Endothelial cell of umbilical vein (primary cell): ENCODE measurements around the gene ZBTB18. TPM values are rescaled to one million over a fixed set of nuclear protein-coding genes. Genes with fewer than 3 reads are reported as not detected.
A peak's percentile ranks its signal among the peaks of the same experiment; 100 is the strongest.

Source experiments
- BruUV-seq: library from RNA; stranded (reverse); fragments of 400-500 nt; replicated peaks from 2 replicates; lab custom pipeline; 2021; lab: Mats Ljungman, UMichigan
- CTCF ChIA-PET: fragments of 300-600, 350-600 bp; sonication (Branson Sonifier 250); formaldehyde crosslinking; loops from one replicate; lab custom pipeline; 2021; ENCODE audit warnings: antibody characterized with exemption, inconsistent platforms; lab: Charles Lee
- POLR2A ChIA-PET: fragments of 300-600, 350-600 bp; sonication (Branson Sonifier 250); formaldehyde crosslinking; loops from one replicate; lab custom pipeline; 2021; ENCODE audit warnings: antibody characterized with exemption, inconsistent platforms; lab: Charles Lee
- DNase-seq: peaks from one replicate; pipeline ENCODE4 v3.0.0-alpha.2; 2011; ENCODE audit warnings: low read depth, low spot score
- FAIRE-seq: peaks from 2 replicates; lab custom pipeline; 2011; peaks lifted over from hg19 to GRCh38; lab: Jason Lieb, UNC
- H2AFZ ChIP-seq: 2 replicates; pipeline ENCODE4 v1.6.0; 2012; ENCODE audit warnings: low read depth, low read length, control low read depth, inconsistent platforms
- H3K27ac ChIP-seq: 2 replicates; pipeline ENCODE4 v1.5.1; 2011; ENCODE audit warnings: low read depth, mild to moderate bottlenecking, control low read depth, low read length, moderate library complexity; ENCODE audit not compliant: insufficient read depth
- H3K27me3 ChIP-seq, 2 experiments: 2 replicates each; pipeline versions ENCODE4 v1.6.0 to v1.6.1; 2011; ENCODE audit warnings: low read length in 2 of 2, mixed read lengths in 1 of 2; ENCODE audit not compliant: control insufficient read depth in 2 of 2, insufficient read depth in 2 of 2
- H3K36me3 ChIP-seq, 2 experiments: 2 replicates in 1 of 2; 3 replicates in 1 of 2; pipeline ENCODE4 v1.5.1; 2011; ENCODE audit warnings: low read length in 2 of 2, mild to moderate bottlenecking in 1 of 2, moderate library complexity in 1 of 2; ENCODE audit not compliant: control insufficient read depth in 2 of 2, insufficient read depth in 2 of 2; ENCODE audit errors: extremely low read depth in 1 of 2
- H3K4me1 ChIP-seq: 3 replicates; pipeline ENCODE4 v1.5.1; 2011; ENCODE audit warnings: mild to moderate bottlenecking, low read length; ENCODE audit not compliant: control insufficient read depth, insufficient read depth; ENCODE audit errors: extremely low read depth
- H3K4me2 ChIP-seq: 2 replicates; pipeline ENCODE4 v1.6.1; 2011; ENCODE audit warnings: low read length, control low read depth, mixed read lengths; ENCODE audit not compliant: insufficient read depth
- H3K4me3 ChIP-seq, 3 experiments: fragments of 200-600 bp in 1 of 3; sonication (generic), shearing (Covaris generic) in 1 of 3; replicated peaks in 1 of 3; 2 replicates each; pipeline ENCODE4 v1.5.1; 2011 to 2016; ENCODE audit warnings: control low read depth in 3 of 3, low read length in 3 of 3, mild to moderate bottlenecking in 2 of 3, inconsistent platforms in 1 of 3, low read depth in 1 of 3, moderate library complexity in 1 of 3; ENCODE audit not compliant: insufficient read depth in 1 of 3
- H3K79me2 ChIP-seq: 2 replicates; pipeline ENCODE4 v1.6.0; 2012; ENCODE audit warnings: low read length, inconsistent platforms; ENCODE audit not compliant: control insufficient read depth, insufficient read depth
- H3K9ac ChIP-seq: replicated peaks from 2 replicates; pipeline ENCODE3; 2011; ENCODE audit warnings: low read length, control low read depth; ENCODE audit not compliant: insufficient read depth; ENCODE audit errors: extremely low read depth
- H3K9me1 ChIP-seq: replicated peaks from 3 replicates; pipeline ENCODE4 v1.6.0; 2011; ENCODE audit warnings: mild to moderate bottlenecking, low read length; ENCODE audit not compliant: control insufficient read depth, insufficient read depth; ENCODE audit errors: extremely low read depth
- H3K9me3 ChIP-seq: replicated peaks from 2 replicates; pipeline ENCODE4 v1.5.1; 2012; ENCODE audit warnings: low read length, inconsistent platforms; ENCODE audit not compliant: control insufficient read depth, insufficient read depth
- H4K20me1 ChIP-seq: replicated peaks from 2 replicates; pipeline ENCODE3; 2011; ENCODE audit warnings: mild to moderate bottlenecking, low read length; ENCODE audit not compliant: control insufficient read depth, insufficient read depth; ENCODE audit errors: extremely low read depth
- CTCF ChIP-seq, 2 donors: IDR thresholded peaks; 1 replicate in 1 of 2; 2 replicates in 1 of 2; pipeline ENCODE4 v1.5.1; 2011; ENCODE audit warnings: low read length in 2 of 2, mild to moderate bottlenecking in 2 of 2, moderate library complexity in 2 of 2, control low read depth in 1 of 2, inconsistent platforms in 1 of 2, low read depth in 1 of 2; ENCODE audit not compliant: insufficient read depth in 1 of 2; ENCODE audit errors: extremely low read depth in 1 of 2
- EZH2 ChIP-seq: IDR thresholded peaks from 2 replicates; pipeline ENCODE4 v1.6.1; 2012; ENCODE audit warnings: borderline replicate concordance, low read depth, mild to moderate bottlenecking, moderate library complexity, low read length, inconsistent platforms; ENCODE audit not compliant: severe bottlenecking
- FOS ChIP-seq: IDR thresholded peaks from 2 replicates; pipeline ENCODE4 v1.6.1; 2011; ENCODE audit warnings: mild to moderate bottlenecking, low read length, moderate library complexity, borderline replicate concordance; ENCODE audit not compliant: insufficient read depth
- GATA2 ChIP-seq: IDR thresholded peaks from 2 replicates; pipeline ENCODE4 v1.7.0; 2011; ENCODE audit warnings: low read depth, mild to moderate bottlenecking, moderate library complexity, mixed read lengths, low read length; ENCODE audit not compliant: insufficient read length, insufficient read depth
- JUN ChIP-seq: IDR thresholded peaks from 2 replicates; pipeline ENCODE4 v1.6.1; 2011; ENCODE audit warnings: borderline replicate concordance, low read depth; ENCODE audit not compliant: insufficient read length, insufficient read depth
- MAX ChIP-seq: IDR thresholded peaks from 2 replicates; pipeline ENCODE4 v1.6.1; 2011; ENCODE audit not compliant: insufficient read depth, insufficient read length
- MYC ChIP-seq: IDR thresholded peaks from one replicate; pipeline ENCODE4 v1.6.1; 2011; ENCODE audit warnings: mild to moderate bottlenecking, low read depth, low read length
- POLR2A ChIP-seq: IDR thresholded peaks from 2 replicates; pipeline ENCODE4 v1.6.1; 2012; ENCODE audit warnings: low read depth, mild to moderate bottlenecking, control low read depth, low read length
- POLR2AphosphoS5 ChIP-seq: IDR thresholded peaks from 2 replicates; pipeline ENCODE4 v1.6.1; 2012; ENCODE audit warnings: low read depth, mild to moderate bottlenecking, control low read depth, low read length, moderate library complexity; ENCODE audit not compliant: insufficient read depth
- dilution Hi-C: fragments of 300-500 bp; cut with MboI; formaldehyde crosslinking; loops from one replicate; pipeline ENCODE4 v1.15.0; 2019; ENCODE audit warnings: low sequenced_read_pairs; ENCODE audit not compliant: extremely low pct_ligation_motif_present
- intact Hi-C: fragments of 100-400 bp; cut with micrococcal nuclease; formaldehyde crosslinking; loops from one replicate; pipeline ENCODE4 v1.10.0; 2022
- polyA plus RNA-seq, 4 experiments: library from polyadenylated mRNA; depleted of rRNA in 3 of 4; stranded (reverse) in 3 of 4; unstranded in 1 of 4; fragments of >200 nt; gene quantifications; 2 replicates each; pipeline versions ENCODE4 v1.2.1 to v1.2.3, GENCODE V29; 2011 to 2012; ENCODE audit warnings: missing spikeins in 1 of 4
- total RNA-seq: library from RNA; stranded (reverse); gene quantifications from 2 replicates; pipeline ENCODE4 v1.2.3, GENCODE V29; 2021

The ZBTB18 gene
- total and polyA plus RNA-seq, 2 donors (not counting 3 experiments of a cell fraction or from before 2014, with no cell fraction given): 15.5 to 21.1 TPM

GRCh38 chr1:244052016-244052727, 1.1 kb downstream of the ZBTB18 start:
- dilution Hi-C loops: no loop called here
- BruUV-seq: no TSS peak
- no peaks in the 10 kb centered on the region for H3K9me1 ChIP-seq
- POLR2A ChIA-PET: interaction anchor here (0.7 kb wide), 1 partner anchor 226 kb away, joined by 4 read pairs; no protein-coding TSS in a partner anchor
- H3K27me3 ChIP-seq: no peaks in the 10 kb centered on the region
- intact Hi-C loops: no loop called here
- CTCF ChIA-PET: interaction anchor here (0.9 to 2.5 kb wide), 13 partner anchors 9 to 708 kb away, joined by 3 to 19 read pairs (median 4); no protein-coding TSS in a partner anchor
- peak overlapping the region in 1 of 3 experiments; percentile 93 for H3K4me3 ChIP-seq
- H3K9ac ChIP-seq: peak overlapping the region; percentile 97
- H3K9me3 ChIP-seq: no peaks in the 10 kb centered on the region
- FAIRE-seq (peak; percentile 50), DNase-seq (peak; percentile 56)
- TF ChIP-seq EZH2 (no peak), GATA2 (peak; percentile 72)
- H3K4me1 ChIP-seq: peaks cover 25% of the 10 kb centered on the region
- H3K4me2 ChIP-seq: peak overlapping the region; percentile 89
- no peaks in the 10 kb centered on the region for H4K20me1 ChIP-seq
- peaks cover 16% of the 10 kb centered on the region in 2 experiments for H3K36me3 ChIP-seq
- H3K27ac ChIP-seq: no peak overlapping the region
- H2AFZ ChIP-seq: no peak overlapping the region
- H3K79me2 ChIP-seq: peaks cover 66% of the 10 kb centered on the region

GRCh38 chr1:244052728-244053312, 1.7 kb downstream of the ZBTB18 start:
- Histone ChIP-seq H3K27ac (no peak overlapping the region), H3K9ac (no peak overlapping the region), H3K9me1 (no peaks in the 10 kb centered on the region), H3K4me1 (peaks cover 22% of the 10 kb centered on the region), H2AFZ (no peak overlapping the region), H3K79me2 (peaks cover 66% of the 10 kb centered on the region), H3K9me3 (no peaks in the 10 kb centered on the region), H3K27me3 (no peaks in the 10 kb centered on the region), H4K20me1 (no peaks in the 10 kb centered on the region), H3K36me3 (peaks cover 16% of the 10 kb centered on the region in 2 experiments), H3K4me3 (no peak overlapping the region), H3K4me2 (no peak overlapping the region)
- FAIRE-seq: peak; percentile 46
- TF ChIP-seq CTCF (IDR thresholded peaks at IDR 0.05; ENCODE audit: extremely low read depth in 1 of 2, insufficient read depth in 1 of 2, low read depth in 1 of 2, low read length in 2 of 2) (no peak), MAX (no peak), POLR2A (no peak), MYC (no peak), JUN (no peak), EZH2 (no peak), FOS (no peak), GATA2 (no peak), POLR2AphosphoS5 (no peak)
- dilution Hi-C loops: no loop called here
- POLR2A ChIA-PET: interaction anchor here (0.7 kb wide), 1 partner anchor 226 kb away, joined by 4 read pairs; no protein-coding TSS in a partner anchor
- intact Hi-C loops: no loop called here
- DNase-seq: no peak
- BruUV-seq: no TSS peak
- CTCF ChIA-PET: interaction anchor here (1.1 to 2.5 kb wide), 7 partner anchors 8 to 345 kb away, joined by 3 to 13 read pairs (median 4); no protein-coding TSS in a partner anchor
